HuH-7 (cell line): ENCODE measurements around the gene CPNE7.
A peak's percentile ranks its signal among the peaks of the same experiment; 100 is the strongest.

Experiments used
- DNase-seq: peaks from one replicate; pipeline ENCODE4 v3.0.0; 2011; ENCODE audit warnings: low spot score

The CPNE7 gene

GRCh38 chr16:89549007-89549700 lies 26.4 kb upstream of the CPNE7 start:
- DNase-seq, result no peak

GRCh38 chr16:89550421-89551007 lies 25.0 kb upstream of the CPNE7 start:
- DNase-seq, result no peak

GRCh38 chr16:89552329-89552728 lies 23.2 kb upstream of the CPNE7 start:
- DNase-seq, result no peak

- DNase-seq, result no peak
Observed at GRCh38 chr16:89552913-89553312, 22.6 kb upstream of the CPNE7 start.

- DNase-seq, result no peak
Observed at GRCh38 chr16:89553733-89554132, 21.8 kb upstream of the CPNE7 start.

- no peak for DNase-seq
Observed at GRCh38 chr16:89554343-89554742, 21.2 kb upstream of the CPNE7 start.

- DNase-seq, result no peak
Observed at GRCh38 chr16:89555265-89555664, 20.3 kb upstream of the CPNE7 start.

- DNase-seq, result no peak
Observed at GRCh38 chr16:89555780-89556179, 19.8 kb upstream of the CPNE7 start.

- peak; percentile 99 for DNase-seq
Observed at GRCh38 chr16:89556750-89557689, 18.5 kb upstream of the CPNE7 start.

GRCh38 chr16:89557690-89558490 lies 17.7 kb upstream of the CPNE7 start:
- no peak for DNase-seq

GRCh38 chr16:89560378-89561141 lies 15.0 kb upstream of the CPNE7 start, which contains the start of gene RPL13:
Gene RPL13 (plus strand): TSS chr16:89560682. CDS start chr16:89560960, 278 bp downstream.
- peak; percentile 100 for DNase-seq

- no peak for DNase-seq
Observed at GRCh38 chr16:89561142-89561883, 14.2 kb upstream of the CPNE7 start.

GRCh38 chr16:89561884-89562599 lies 13.5 kb upstream of the CPNE7 start:
- DNase-seq, result no peak

GRCh38 chr16:89562939-89563338 lies 12.6 kb upstream of the CPNE7 start:
- DNase-seq, result no peak

- no peak for DNase-seq
Observed at GRCh38 chr16:89563639-89564392, 11.7 kb upstream of the CPNE7 start.

GRCh38 chr16:89564476-89565255 lies 10.9 kb upstream of the CPNE7 start:
- no peak for DNase-seq

GRCh38 chr16:89565256-89565505 lies 10.4 kb upstream of the CPNE7 start:
- no peak for DNase-seq
